ENCODE measurements around the gene FAM76B. TPM values are rescaled to one million over a fixed set of nuclear protein-coding genes. Genes with fewer than 3 reads are reported as not detected.

Gene FAM76B
- total and polyA plus RNA-seq, 2 of the 13 experiments (the other 11 are each of a cell fraction or from before 2014, with no cell fraction given): 20.2 to 24.2 TPM

- no peak for TF ChIP-seq NRL (CRISPR knock-in tag; IDR thresholded peaks at IDR 0.05; ENCODE audit: borderline replicate concordance)
- no peak for TF ChIP-seq ZNF543 (CRISPR knock-in tag; IDR thresholded peaks at IDR 0.05)
- no peak for TF ChIP-seq RARA (CRISPR knock-in tag; IDR thresholded peaks at IDR 0.05)
- TF ChIP-seq ADNP (CRISPR knock-in tag; IDR thresholded peaks at IDR 0.05): no peak
- TF ChIP-seq HNRNPH1 (optimal IDR thresholded peaks at IDR 0.05; ENCODE audit: low read depth, low read length): no peak
- no peak for TF ChIP-seq ARID3A (IDR thresholded peaks at IDR 0.05; ENCODE audit: low read depth, low read length)
- TF ChIP-seq CREM (IDR thresholded peaks at IDR 0.05): no peak
- TF ChIP-seq CREM (CRISPR knock-in tag; IDR thresholded peaks at IDR 0.05): no peak
- no peak for TF ChIP-seq ZNF225 (CRISPR knock-in tag; IDR thresholded peaks at IDR 0.05)
- 0 out of 2 replicates have a peak, but pooled peaks have one; percentile 18 for TF ChIP-seq ELK4 (CRISPR knock-in tag; IDR thresholded peaks at IDR 0.05; ENCODE audit: borderline replicate concordance)
- TF ChIP-seq ZNF343 (CRISPR knock-in tag; IDR thresholded peaks at IDR 0.05): no peak
- TF ChIP-seq ZNF761 (CRISPR knock-in tag; conservative IDR thresholded peaks at IDR 0.05): no peak
- no peak for TF ChIP-seq ZNF318 (CRISPR knock-in tag; IDR thresholded peaks at IDR 0.05)
- TF ChIP-seq AGO2 (optimal IDR thresholded peaks at IDR 0.05; ENCODE audit: low read depth, low read length): peak; percentile 88
- no peak for TF ChIP-seq HMGXB3 (CRISPR knock-in tag; IDR thresholded peaks at IDR 0.05; ENCODE audit: borderline replicate concordance)
Measured at GRCh38 chr11:95788921-95789505, 569 bp downstream of the FAM76B start (continued).
